H1 (cell line): ENCODE data around the gene IFT43. TPM values are rescaled to one million over a fixed set of nuclear protein-coding genes. Genes with fewer than 3 reads are reported as not detected.

Experiments used
- CTCF ChIA-PET: fragments of 300-600 bp; sonication (Branson Sonifier 250); formaldehyde crosslinking; loops from one replicate; lab custom pipeline; 2021; ENCODE audit not compliant: partially characterized antibody; lab: Charles Lee
- POLR2A ChIA-PET: fragments of 300-600 bp; sonication (Branson Sonifier 250); formaldehyde crosslinking; loops from one replicate; lab custom pipeline; 2021; ENCODE audit warnings: inconsistent platforms; ENCODE audit not compliant: partially characterized antibody; lab: Charles Lee
- DNase-seq, 2 experiments: peaks; one replicate each; pipeline versions ENCODE4 v3.0.0 to v3.0.0-alpha.2; 2010 to 2022; ENCODE audit warnings: low spot score in 2 of 2, low read depth in 1 of 2, mixed read lengths in 1 of 2
- FAIRE-seq: peaks from 2 replicates; lab custom pipeline; 2011; peaks lifted over from hg19 to GRCh38; lab: Jason Lieb, UNC
- H2AFZ ChIP-seq: 2 replicates; pipeline ENCODE4 v1.8.1; 2012; ENCODE audit warnings: low read length, inconsistent platforms
- H2AK5ac ChIP-seq: 2 replicates; pipeline ENCODE4 v1.6.1; 2013; ENCODE audit warnings: low read depth, low read length
- H2BK120ac ChIP-seq: replicated peaks from 2 replicates; pipeline ENCODE3; 2013; ENCODE audit warnings: low read depth, low read length, inconsistent platforms
- H2BK12ac ChIP-seq: 2 replicates; pipeline ENCODE4 v1.6.1; 2013; ENCODE audit warnings: low read depth, low read length
- H2BK15ac ChIP-seq: 2 replicates; pipeline ENCODE4 v1.6.1; 2013; ENCODE audit warnings: low read length
- H2BK20ac ChIP-seq: 2 replicates; pipeline ENCODE4 v1.6.1; 2013; ENCODE audit warnings: low read length
- H2BK5ac ChIP-seq: 2 replicates; pipeline ENCODE4 v1.6.1; 2013; ENCODE audit warnings: low read depth, low read length
- H3K14ac ChIP-seq: 2 replicates; pipeline ENCODE4 v1.6.1; 2013; ENCODE audit warnings: inconsistent platforms; ENCODE audit not compliant: insufficient read length
- H3K18ac ChIP-seq: 2 replicates; pipeline ENCODE4 v1.6.1; 2013; ENCODE audit warnings: low read length; ENCODE audit errors: extremely low read depth
- H3K23ac ChIP-seq: 2 replicates; pipeline ENCODE4 v1.6.1; 2013; ENCODE audit warnings: inconsistent platforms; ENCODE audit not compliant: insufficient read length
- H3K23me2 ChIP-seq: 2 replicates; pipeline ENCODE4 v1.6.1; 2013; ENCODE audit warnings: low read depth, low read length
- H3K27ac ChIP-seq: 2 replicates; pipeline ENCODE4 v1.6.1; 2011; ENCODE audit warnings: low read depth, low read length, inconsistent platforms
- H3K27me3 ChIP-seq, 4 experiments: replicated peaks in 1 of 4; 1 replicate in 1 of 4; 2 replicates in 3 of 4; pipeline versions ENCODE4 v1.6.1 to v1.8.1; 2011 to 2013; ENCODE audit warnings: low read length in 3 of 4, mild to moderate bottlenecking in 3 of 4, inconsistent platforms in 2 of 4, mixed read lengths in 2 of 4, moderate library complexity in 1 of 4; ENCODE audit not compliant: control insufficient read depth in 3 of 4, insufficient read depth in 3 of 4; ENCODE audit errors: extremely low read depth in 1 of 4
- H3K36me3 ChIP-seq, 4 experiments: 2 replicates each; pipeline versions ENCODE4 v1.6.1 to v1.8.1; 2011 to 2013; ENCODE audit warnings: mild to moderate bottlenecking in 4 of 4, low read length in 3 of 4, moderate library complexity in 2 of 4, control low read depth in 1 of 4, inconsistent platforms in 1 of 4; ENCODE audit not compliant: insufficient read depth in 4 of 4, control insufficient read depth in 2 of 4
- H3K4ac ChIP-seq: replicated peaks from 2 replicates; pipeline ENCODE3; 2013; ENCODE audit warnings: low read length, low read depth, mixed read lengths, inconsistent platforms; ENCODE audit not compliant: insufficient read length
- H3K4me1 ChIP-seq, 4 experiments: replicated peaks in 1 of 4; 1 replicate in 1 of 4; 2 replicates in 3 of 4; pipeline versions ENCODE4 v1.6.1 to v1.8.1; 2011 to 2013; ENCODE audit warnings: low read length in 3 of 4, inconsistent platforms in 2 of 4, mixed read lengths in 1 of 4; ENCODE audit not compliant: insufficient read depth in 4 of 4, control insufficient read depth in 3 of 4
- H3K4me2 ChIP-seq, 2 experiments: 2 replicates each; pipeline versions ENCODE4 v1.6.1 to v1.8.1; 2011 to 2013; ENCODE audit warnings: low read depth in 2 of 2, low read length in 2 of 2, control low read depth in 1 of 2, inconsistent platforms in 1 of 2, mild to moderate bottlenecking in 1 of 2; ENCODE audit not compliant: insufficient read depth in 1 of 2
- H3K4me3 ChIP-seq, 4 experiments: fragments of 200-600, 300-600 bp in 1 of 4; sonication (generic), shearing (Covaris generic), sonication (Bioruptor Twin) in 1 of 4; 2 replicates each; pipeline versions ENCODE4 v1.5.1 to v1.8.1; 2011 to 2016; ENCODE audit warnings: low read length in 4 of 4, low read depth in 3 of 4, control low read depth in 2 of 4, inconsistent platforms in 2 of 4, mild to moderate bottlenecking in 2 of 4, mixed read lengths in 1 of 4, moderate library complexity in 1 of 4; ENCODE audit not compliant: insufficient read depth in 2 of 4; ENCODE audit errors: extremely low read depth in 1 of 4
- H3K56ac ChIP-seq: replicated peaks from 2 replicates; pipeline ENCODE3; 2013; ENCODE audit warnings: low read depth, mild to moderate bottlenecking, mixed read lengths, low read length, inconsistent platforms; ENCODE audit not compliant: insufficient read length
- H3K79me1 ChIP-seq: 2 replicates; pipeline ENCODE4 v1.6.1; 2013; ENCODE audit warnings: low read depth, low read length, control low read depth
- H3K79me2 ChIP-seq, 2 experiments: 2 replicates each; pipeline versions ENCODE4 v1.6.1 to v1.8.1; 2012 to 2013; ENCODE audit warnings: low read length in 2 of 2, mild to moderate bottlenecking in 2 of 2, inconsistent platforms in 1 of 2; ENCODE audit not compliant: insufficient read depth in 2 of 2, control insufficient read depth in 1 of 2
- H3K9ac ChIP-seq, 4 experiments: replicated peaks in 1 of 4; 1 replicate in 1 of 4; 2 replicates in 3 of 4; pipeline versions ENCODE4 v1.6.1 to v1.8.1; 2011 to 2013; ENCODE audit warnings: low read depth in 3 of 4, low read length in 3 of 4, control low read depth in 2 of 4, mild to moderate bottlenecking in 2 of 4, moderate library complexity in 2 of 4, inconsistent platforms in 1 of 4; ENCODE audit errors: extremely low read depth in 1 of 4
- H3K9me3 ChIP-seq, 2 experiments: 2 replicates each; pipeline versions ENCODE4 v1.6.1 to v1.8.1; 2012 to 2013; ENCODE audit warnings: mild to moderate bottlenecking in 2 of 2, moderate library complexity in 2 of 2, control low read depth in 1 of 2, inconsistent platforms in 1 of 2, low read depth in 1 of 2, low read length in 1 of 2, mixed read lengths in 1 of 2; ENCODE audit not compliant: insufficient read depth in 2 of 2
- H4K20me1 ChIP-seq, 2 experiments: replicated peaks in 1 of 2; 2 replicates each; pipeline versions ENCODE3 to v1.8.1; 2011 to 2013; ENCODE audit warnings: inconsistent platforms in 2 of 2, low read length in 2 of 2, mild to moderate bottlenecking in 1 of 2; ENCODE audit not compliant: insufficient read depth in 2 of 2, control insufficient read depth in 1 of 2
- H4K5ac ChIP-seq: 2 replicates; pipeline ENCODE4 v1.6.1; 2013; ENCODE audit warnings: low read length, low read depth, mixed read lengths, inconsistent platforms; ENCODE audit not compliant: insufficient read length
- H4K8ac ChIP-seq: 2 replicates; pipeline ENCODE4 v1.8.0; 2013; ENCODE audit warnings: mild to moderate bottlenecking, moderate library complexity, low read length, inconsistent platforms; ENCODE audit not compliant: insufficient read depth; ENCODE audit errors: extremely low read depth
- H4K91ac ChIP-seq: replicated peaks from 2 replicates; pipeline ENCODE3; 2013; ENCODE audit warnings: low read length, mixed read lengths, inconsistent platforms; ENCODE audit not compliant: insufficient read length
- ATF2 ChIP-seq: IDR thresholded peaks from 2 replicates; pipeline ENCODE4 v1.6.1; 2012; ENCODE audit warnings: low read length, inconsistent platforms
- CEBPB ChIP-seq: IDR thresholded peaks from 2 replicates; pipeline ENCODE4 v1.6.1; 2012; ENCODE audit warnings: low read depth, low read length
- CREB1 ChIP-seq: IDR thresholded peaks from 2 replicates; pipeline ENCODE4 v1.6.1; 2012; ENCODE audit warnings: inconsistent platforms
- FOSL1 ChIP-seq: IDR thresholded peaks from 2 replicates; pipeline ENCODE4 v1.6.1; 2011; ENCODE audit warnings: mild to moderate bottlenecking, low read depth, low read length, moderate library complexity; ENCODE audit not compliant: insufficient read depth
- GTF2F1 ChIP-seq: IDR thresholded peaks from 2 replicates; pipeline ENCODE4 v1.6.1; 2012; ENCODE audit warnings: low read depth, low read length, improper control_type of control experiment, borderline replicate concordance
- JUND ChIP-seq: IDR thresholded peaks from 2 replicates; pipeline ENCODE4 v1.6.1; 2011; ENCODE audit warnings: mild to moderate bottlenecking, improper control_type of control experiment, low read length
- PHF8 ChIP-seq: fragments of 200-600 bp; sonication (generic); conservative IDR thresholded peaks from 2 replicates; pipeline ENCODE4 v1.7.1; 2012; ENCODE audit warnings: low read depth, mild to moderate bottlenecking, inconsistent platforms, low read length, moderate library complexity
- SAP30 ChIP-seq: fragments of 300-600 bp; sonication (generic); IDR thresholded peaks from 2 replicates; pipeline ENCODE4 v1.7.1; 2012; ENCODE audit warnings: low read length, moderate library complexity, mild to moderate bottlenecking, inconsistent platforms; ENCODE audit not compliant: insufficient read depth, insufficient replicate concordance
- TCF12 ChIP-seq: IDR thresholded peaks from 2 replicates; pipeline ENCODE4 v1.6.1; 2011; ENCODE audit warnings: low read depth, mild to moderate bottlenecking, low read length
- TEAD4 ChIP-seq: IDR thresholded peaks from 2 replicates; pipeline ENCODE4 v1.6.1; 2012; ENCODE audit warnings: low read depth, low read length, inconsistent platforms, mixed read lengths
- YY1 ChIP-seq: IDR thresholded peaks from 2 replicates; pipeline ENCODE4 v1.6.1; 2011; ENCODE audit warnings: low read depth, mild to moderate bottlenecking, low read length
- WGBS, 2 experiments: shearing (Covaris generic) in 1 of 2; methylation state at CpG; one replicate each; pipeline versions ENCODE4 v1.1.6 to v1.1.7; 2013 to 2015; ENCODE audit warnings: low lambda C conversion rate in 2 of 2, mixed read lengths in 2 of 2, inconsistent platforms in 1 of 2, low coverage in 1 of 2, missing lambda C conversion rate in 1 of 2; ENCODE audit not compliant: insufficient replicate concordance in 2 of 2, insufficient coverage in 1 of 2, insufficient read length in 1 of 2; ENCODE audit errors: extremely low coverage in 1 of 2, missing lambda C conversion rate in 1 of 2; 5-methylcytosine and 5-hydroxymethylcytosine counted together
- polyA plus RNA-seq, 7 experiments: library from polyadenylated mRNA; depleted of rRNA in 3 of 7; stranded (reverse) in 5 of 7; unstranded in 2 of 7; fragments of >200 nt in 5 of 7; fragments of 200-250 nt in 2 of 7; gene quantifications; 1 replicate in 5 of 7; 2 replicates in 1 of 7; 4 replicates in 1 of 7; pipeline versions ENCODE4 v1.2.1 to v1.2.3, GENCODE V29; 2011 to 2013; ENCODE audit warnings: missing spikeins in 2 of 7, mixed read lengths in 2 of 7
- total RNA-seq: library from RNA; stranded (reverse); fragmentation: NEBNext Ultra II Directional; extraction: Animal tissue kit (Norgen Biotek cat#: 25700); gene quantifications from 2 replicates; pipeline ENCODE4 v1.2.1, GENCODE V29; 2021

Gene IFT43
- total and polyA plus RNA-seq, 2 of the 8 experiments (the other 6 are each of a cell fraction or from before 2014, with no cell fraction given) = 17.0 to 20.8 TPM

DNA sequence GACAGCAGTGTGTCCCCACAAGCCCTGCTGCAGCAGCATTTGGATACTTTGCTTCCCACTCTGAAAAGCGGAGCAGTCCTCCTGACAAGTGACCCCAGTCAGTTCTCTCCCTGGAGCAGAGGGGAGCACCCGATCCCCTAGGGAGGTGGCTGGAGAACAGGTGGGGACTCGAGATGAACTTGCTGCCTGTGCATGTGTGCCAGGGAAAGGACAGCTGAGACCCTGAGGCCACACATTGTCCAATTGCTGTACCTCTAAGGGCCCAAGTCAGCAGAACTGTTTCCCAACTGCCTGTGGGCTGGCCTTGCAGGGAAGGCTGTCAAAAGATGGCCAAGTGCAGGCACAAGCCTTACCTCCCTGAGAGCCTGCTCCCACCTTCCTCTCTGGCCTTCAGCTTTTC, 55.1 kb downstream of the IFT43 start:
- Histone ChIP-seq H3K79me1 (no peaks in the 10 kb centered on the region), H3K36me3 (no peaks in the 10 kb centered on the region; a peak in 1 of 8 replicates), H3K23ac (no peak overlapping the region), H3K23me2 (no peaks in the 10 kb centered on the region), H2BK15ac (no peak overlapping the region), H4K20me1 (peaks cover 0 to 2% of the 10 kb centered on the region in 2 experiments), H3K4me2 (no peak overlapping the region), H2AFZ (no peak overlapping the region), H2AK5ac (no peak overlapping the region), H4K91ac (no peak overlapping the region), H3K4ac (no peak overlapping the region), H3K4me1 (no peaks in the 10 kb centered on the region; a peak in 1 of 7 replicates), H2BK5ac (no peak overlapping the region), H3K27me3 (no peaks in the 10 kb centered on the region), H3K14ac (no peak overlapping the region), H3K9ac (no peak overlapping the region), H4K5ac (no peak overlapping the region), H3K4me3 (no peak overlapping the region), H3K18ac (no peak overlapping the region), H3K9me3 (no peaks in the 10 kb centered on the region), H2BK12ac (no peak overlapping the region), H2BK120ac (no peak overlapping the region), H4K8ac (no peak overlapping the region), H3K79me2 (no peaks in the 10 kb centered on the region), H3K27ac (no peak overlapping the region), H2BK20ac (no peak overlapping the region), H3K56ac (no peak overlapping the region)
- ChIA-PET CTCF (interaction anchor here (1.1 to 2.3 kb wide), 5 partner anchors 10 to 415 kb away, joined by 3 to 7 read pairs (median 5); no protein-coding TSS in a partner anchor), POLR2A (interaction anchor here (0.7 kb wide), 1 partner anchor 201 kb away, joined by 3 read pairs; no protein-coding TSS in a partner anchor)
- no peak for DNase-seq
- no peak for FAIRE-seq
- 96% methylated on average over 3 of the region's 3 CpGs; no CpG with 5 or more reads in 1 of the 2 experiments for WGBS, 2 experiments
- no peak for TF ChIP-seq FOSL1
- TF ChIP-seq YY1 = no peak
- TF ChIP-seq SAP30 = no peak
- TF ChIP-seq CEBPB = no peak
- TF ChIP-seq JUND = no peak
- TF ChIP-seq GTF2F1 = no peak
- no peak for TF ChIP-seq TCF12
- no peak for TF ChIP-seq PHF8
- no peak for TF ChIP-seq CREB1
- no peak for TF ChIP-seq ATF2
- TF ChIP-seq TEAD4 = no peak
